ENCODE results near the gene IFNA21. TPM values are rescaled to one million over a fixed set of nuclear protein-coding genes. Genes with fewer than 3 reads are reported as not detected.

IFNA21 gene
- total and polyA plus RNA-seq, 2 experiments from 2014 or later: not detected

Small RNA genes within 50 kb of the gene (small RNA-seq; reads per million reads assigned to genes)
- not detected for gene RF00019 (ENCODE audit: low replicate concordance)

Other genes with a start within 250 kb of the IFNA21 start
- 2.2 and 2.5 TPM in 2 replicates for gene HACD4, start 135.0 kb downstream of the IFNA21 start, total RNA-seq (2014; rRNA removed; shearing (Covaris generic))
- 1.3 and 1.7 TPM in 2 replicates for gene HACD4, start 135.0 kb downstream of the IFNA21 start, polyA plus RNA-seq (2016; fragmentation: Nextera tagmentation; extraction: Ambion mirVana)
- gene IFNB1, start 88.7 kb downstream of the IFNA21 start, total RNA-seq (2014; rRNA removed; shearing (Covaris generic)): not detected in 2 replicates
- not detected in 2 replicates for gene IFNB1, start 88.7 kb downstream of the IFNA21 start, polyA plus RNA-seq (2016; fragmentation: Nextera tagmentation; extraction: Ambion mirVana)
- gene IFNW1, start 24.8 kb downstream of the IFNA21 start, total RNA-seq (2014; rRNA removed; shearing (Covaris generic)): not detected in 2 replicates
- gene IFNW1, start 24.8 kb downstream of the IFNA21 start, polyA plus RNA-seq (2016; fragmentation: Nextera tagmentation; extraction: Ambion mirVana): not detected in 2 replicates
- gene IFNA4, start 20.9 kb upstream of the IFNA21 start, total RNA-seq (2014; rRNA removed; shearing (Covaris generic)): not detected in 2 replicates
- not detected in 2 replicates for gene IFNA4, start 20.9 kb upstream of the IFNA21 start, polyA plus RNA-seq (2016; fragmentation: Nextera tagmentation; extraction: Ambion mirVana)
- gene IFNA7, start 35.5 kb upstream of the IFNA21 start, total RNA-seq (2014; rRNA removed; shearing (Covaris generic)): not detected in 2 replicates
- gene IFNA7, start 35.5 kb upstream of the IFNA21 start, polyA plus RNA-seq (2016; fragmentation: Nextera tagmentation; extraction: Ambion mirVana): not detected in 2 replicates
- not detected in 2 replicates for gene IFNA10, start 40.5 kb upstream of the IFNA21 start, total RNA-seq (2014; rRNA removed; shearing (Covaris generic))
- gene IFNA10, start 40.5 kb upstream of the IFNA21 start, polyA plus RNA-seq (2016; fragmentation: Nextera tagmentation; extraction: Ambion mirVana): not detected in 2 replicates
- gene IFNA16, start 50.7 kb upstream of the IFNA21 start, total RNA-seq (2014; rRNA removed; shearing (Covaris generic)): not detected in 2 replicates
- not detected in 2 replicates for gene IFNA16, start 50.7 kb upstream of the IFNA21 start, polyA plus RNA-seq (2016; fragmentation: Nextera tagmentation; extraction: Ambion mirVana)
- gene IFNA17, start 61.6 kb upstream of the IFNA21 start, total RNA-seq (2014; rRNA removed; shearing (Covaris generic)): not detected in 2 replicates
- not detected in 2 replicates for gene IFNA17, start 61.6 kb upstream of the IFNA21 start, polyA plus RNA-seq (2016; fragmentation: Nextera tagmentation; extraction: Ambion mirVana)
- gene IFNA14, start 73.3 kb upstream of the IFNA21 start, total RNA-seq (2014; rRNA removed; shearing (Covaris generic)): not detected in 2 replicates
- gene IFNA14, start 73.3 kb upstream of the IFNA21 start, polyA plus RNA-seq (2016; fragmentation: Nextera tagmentation; extraction: Ambion mirVana): not detected in 2 replicates
- gene IFNA5, start 138.7 kb upstream of the IFNA21 start, total RNA-seq (2014; rRNA removed; shearing (Covaris generic)): not detected in 2 replicates
- gene IFNA5, start 138.7 kb upstream of the IFNA21 start, polyA plus RNA-seq (2016; fragmentation: Nextera tagmentation; extraction: Ambion mirVana): not detected in 2 replicates
- 22.1 and 24.0 TPM in 2 replicates for gene KLHL9, start 168.7 kb upstream of the IFNA21 start, total RNA-seq (2014; rRNA removed; shearing (Covaris generic))
- gene KLHL9, start 168.7 kb upstream of the IFNA21 start, polyA plus RNA-seq (2016; fragmentation: Nextera tagmentation; extraction: Ambion mirVana): 9.1 and 9.6 TPM in 2 replicates
- gene IFNA6, start 184.2 kb upstream of the IFNA21 start, total RNA-seq (2014; rRNA removed; shearing (Covaris generic)): not detected in 2 replicates
- not detected in 2 replicates for gene IFNA6, start 184.2 kb upstream of the IFNA21 start, polyA plus RNA-seq (2016; fragmentation: Nextera tagmentation; extraction: Ambion mirVana)
- gene IFNA13, start 201.4 kb upstream of the IFNA21 start, total RNA-seq (2014; rRNA removed; shearing (Covaris generic)): not detected in 2 replicates
- not detected in 2 replicates for gene IFNA13, start 201.4 kb upstream of the IFNA21 start, polyA plus RNA-seq (2016; fragmentation: Nextera tagmentation; extraction: Ambion mirVana)
- gene IFNA2, start 218.7 kb upstream of the IFNA21 start, total RNA-seq (2014; rRNA removed; shearing (Covaris generic)): not detected in 2 replicates
- gene IFNA2, start 218.7 kb upstream of the IFNA21 start, polyA plus RNA-seq (2016; fragmentation: Nextera tagmentation; extraction: Ambion mirVana): not detected in 2 replicates
- not detected in 2 replicates for gene IFNA8, start 242.5 kb upstream of the IFNA21 start, total RNA-seq (2014; rRNA removed; shearing (Covaris generic))
- gene IFNA8, start 242.5 kb upstream of the IFNA21 start, polyA plus RNA-seq (2016; fragmentation: Nextera tagmentation; extraction: Ambion mirVana): not detected in 2 replicates

All from GM23338 (cell line).